ENCODE measurements around the gene ZBTB44.

DNA sequence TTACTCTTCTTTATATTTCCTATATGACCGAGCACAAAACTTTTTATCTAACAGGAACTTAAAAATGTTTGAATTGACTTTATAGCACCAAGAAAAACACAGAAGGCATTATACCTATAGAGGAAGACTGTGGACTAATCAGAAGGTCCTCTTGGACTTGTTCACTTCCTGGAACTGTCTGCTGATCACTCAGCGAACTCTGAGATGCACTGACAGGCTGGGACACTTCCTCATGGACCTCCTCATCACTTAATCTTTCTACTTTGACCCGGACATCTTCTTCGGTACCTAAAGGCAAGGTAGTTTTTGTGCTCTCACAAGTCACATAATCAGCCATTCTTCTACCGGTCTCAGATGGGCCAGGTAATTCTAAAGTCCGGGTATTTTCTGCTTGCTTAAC is 54.0 kb downstream of the ZBTB44 start:
- TF ChIP-seq, protein P1, sequence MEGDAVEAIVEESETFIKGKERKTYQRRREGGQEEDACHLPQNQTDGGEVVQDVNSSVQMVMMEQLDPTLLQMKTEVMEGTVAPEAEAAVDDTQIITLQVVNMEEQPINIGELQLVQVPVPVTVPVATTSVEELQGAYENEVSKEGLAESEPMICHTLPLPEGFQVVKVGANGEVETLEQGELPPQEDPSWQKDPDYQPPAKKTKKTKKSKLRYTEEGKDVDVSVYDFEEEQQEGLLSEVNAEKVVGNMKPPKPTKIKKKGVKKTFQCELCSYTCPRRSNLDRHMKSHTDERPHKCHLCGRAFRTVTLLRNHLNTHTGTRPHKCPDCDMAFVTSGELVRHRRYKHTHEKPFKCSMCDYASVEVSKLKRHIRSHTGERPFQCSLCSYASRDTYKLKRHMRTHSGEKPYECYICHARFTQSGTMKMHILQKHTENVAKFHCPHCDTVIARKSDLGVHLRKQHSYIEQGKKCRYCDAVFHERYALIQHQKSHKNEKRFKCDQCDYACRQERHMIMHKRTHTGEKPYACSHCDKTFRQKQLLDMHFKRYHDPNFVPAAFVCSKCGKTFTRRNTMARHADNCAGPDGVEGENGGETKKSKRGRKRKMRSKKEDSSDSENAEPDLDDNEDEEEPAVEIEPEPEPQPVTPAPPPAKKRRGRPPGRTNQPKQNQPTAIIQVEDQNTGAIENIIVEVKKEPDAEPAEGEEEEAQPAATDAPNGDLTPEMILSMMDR (IDR thresholded peaks at IDR 0.05) = no peak
- no peak for TF ChIP-seq EZH2 (IDR thresholded peaks at IDR 0.05)

Data from neural progenitor cell (in vitro differentiated cells).